ENCODE data around the gene FAM200C. TPM values are rescaled to one million over a fixed set of nuclear protein-coding genes. Genes with fewer than 3 reads are reported as not detected.

Gene FAM200C
- total RNA-seq, 1 experiment from 2014 or later, result 4.2 TPM

GRCh38 chr5:160367885-160368284, 32.0 kb downstream of the FAM200C start:
- TF ChIP-seq EZH2 (IDR thresholded peaks at IDR 0.05) (no peak), CEBPB (IDR thresholded peaks at IDR 0.05; ENCODE audit: low read depth) (no peak), SRF (IDR thresholded peaks at IDR 0.05; ENCODE audit: low read depth) (no peak), RAD21 (IDR thresholded peaks at IDR 0.05; ENCODE audit: low read depth) (no peak), POLR2A (IDR thresholded peaks at IDR 0.05; ENCODE audit: borderline replicate concordance, extremely low read depth, insufficient read depth, insufficient read length) (no peak)
- TF ChIP-seq, protein P1, sequence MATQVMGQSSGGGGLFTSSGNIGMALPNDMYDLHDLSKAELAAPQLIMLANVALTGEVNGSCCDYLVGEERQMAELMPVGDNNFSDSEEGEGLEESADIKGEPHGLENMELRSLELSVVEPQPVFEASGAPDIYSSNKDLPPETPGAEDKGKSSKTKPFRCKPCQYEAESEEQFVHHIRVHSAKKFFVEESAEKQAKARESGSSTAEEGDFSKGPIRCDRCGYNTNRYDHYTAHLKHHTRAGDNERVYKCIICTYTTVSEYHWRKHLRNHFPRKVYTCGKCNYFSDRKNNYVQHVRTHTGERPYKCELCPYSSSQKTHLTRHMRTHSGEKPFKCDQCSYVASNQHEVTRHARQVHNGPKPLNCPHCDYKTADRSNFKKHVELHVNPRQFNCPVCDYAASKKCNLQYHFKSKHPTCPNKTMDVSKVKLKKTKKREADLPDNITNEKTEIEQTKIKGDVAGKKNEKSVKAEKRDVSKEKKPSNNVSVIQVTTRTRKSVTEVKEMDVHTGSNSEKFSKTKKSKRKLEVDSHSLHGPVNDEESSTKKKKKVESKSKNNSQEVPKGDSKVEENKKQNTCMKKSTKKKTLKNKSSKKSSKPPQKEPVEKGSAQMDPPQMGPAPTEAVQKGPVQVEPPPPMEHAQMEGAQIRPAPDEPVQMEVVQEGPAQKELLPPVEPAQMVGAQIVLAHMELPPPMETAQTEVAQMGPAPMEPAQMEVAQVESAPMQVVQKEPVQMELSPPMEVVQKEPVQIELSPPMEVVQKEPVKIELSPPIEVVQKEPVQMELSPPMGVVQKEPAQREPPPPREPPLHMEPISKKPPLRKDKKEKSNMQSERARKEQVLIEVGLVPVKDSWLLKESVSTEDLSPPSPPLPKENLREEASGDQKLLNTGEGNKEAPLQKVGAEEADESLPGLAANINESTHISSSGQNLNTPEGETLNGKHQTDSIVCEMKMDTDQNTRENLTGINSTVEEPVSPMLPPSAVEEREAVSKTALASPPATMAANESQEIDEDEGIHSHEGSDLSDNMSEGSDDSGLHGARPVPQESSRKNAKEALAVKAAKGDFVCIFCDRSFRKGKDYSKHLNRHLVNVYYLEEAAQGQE (IDR thresholded peaks at IDR 0.05; ENCODE audit: low read depth), result no peak
- ChIA-PET CTCF (no interaction called here), POLR2A (no interaction called here), RAD21 (ENCODE audit: low non-redundant PET in 1 of 2, low total read pairs in 2 of 2, uncharacterized antibody in 2 of 2, unreplicated experiment in 2 of 2) (no interaction called here)
- DNase-seq (ENCODE audit: low read depth, low spot score), result no peak
- Histone ChIP-seq H3K4me2 (ENCODE audit: low read length) (no peak overlapping the region), H3K27ac (ENCODE audit: low read depth, low read length) (no peak overlapping the region), H3K79me2 (ENCODE audit: insufficient read depth, low read length) (no peaks in the 10 kb centered on the region), H4K20me1 (ENCODE audit: insufficient read depth) (no peaks in the 10 kb centered on the region), H3K4me1 (ENCODE audit: control insufficient read depth in 1 of 2, insufficient read depth in 2 of 2, low read length in 2 of 2) (peaks cover 0 to 13% of the 10 kb centered on the region in 2 experiments; a peak in 2 of 4 replicates), H3K9me2 (ENCODE audit: insufficient read depth) (no peaks in the 10 kb centered on the region), H3K4me3 (replicated peaks in 1 of 2; ENCODE audit: low read depth in 1 of 2, low read length in 2 of 2) (no peak overlapping the region), H3K9ac (ENCODE audit: low read length) (no peak overlapping the region), H2AFZ (ENCODE audit: low read depth, low read length, poor library complexity, severe bottlenecking) (no peak overlapping the region), H3K27me3 (ENCODE audit: insufficient read depth, low read length) (peaks cover 3% of the 10 kb centered on the region; the same call in 1 of the 2 replicates), H3K9me3 (ENCODE audit: control insufficient read depth in 1 of 2, insufficient read depth in 1 of 2, low read depth in 1 of 2, low read length in 2 of 2) (no peaks in the 10 kb centered on the region), H3K36me3 (ENCODE audit: control insufficient read depth in 1 of 2, insufficient read depth in 2 of 2, low read length in 2 of 2) (no peaks in the 10 kb centered on the region)
- ATAC-seq, result no peak
- BruUV-seq (replicated peaks), result no TSS peak
- intact Hi-C loops (cut with micrococcal nuclease), result no loop called here

DNA sequence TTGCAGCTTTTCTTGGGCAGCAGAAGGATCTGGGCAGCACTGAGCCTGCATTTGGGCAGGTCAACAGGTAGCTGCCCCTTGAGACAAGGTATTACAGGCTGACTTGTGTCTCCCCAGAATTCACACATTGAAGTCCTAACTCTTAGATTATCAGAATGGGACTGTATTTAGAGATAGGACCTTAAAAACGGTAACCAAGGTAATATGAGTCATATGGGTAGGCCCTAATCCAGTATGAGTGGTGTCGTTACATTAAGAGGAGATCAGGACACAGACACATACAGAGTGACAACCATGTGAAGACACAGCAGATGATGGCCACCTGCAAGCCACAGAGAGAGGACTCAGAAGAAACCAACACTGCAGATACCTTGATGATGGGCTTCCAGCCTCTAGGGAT, 32.6 kb downstream of the FAM200C start:
- peaks cover 0 to 13% of the 10 kb centered on the region in 2 experiments; a peak in 2 of 4 replicates for H3K4me1 ChIP-seq (ENCODE audit: control insufficient read depth in 1 of 2, insufficient read depth in 2 of 2, low read length in 2 of 2)
- ChIA-PET RAD21 (ENCODE audit: low non-redundant PET in 1 of 2, low total read pairs in 2 of 2, uncharacterized antibody in 2 of 2, unreplicated experiment in 2 of 2) (no interaction called here), CTCF (no interaction called here), POLR2A (no interaction called here)
- no peaks in the 10 kb centered on the region for H3K9me3 ChIP-seq (ENCODE audit: control insufficient read depth in 1 of 2, insufficient read depth in 1 of 2, low read depth in 1 of 2, low read length in 2 of 2)
- H3K79me2 ChIP-seq (ENCODE audit: insufficient read depth, low read length), result no peaks in the 10 kb centered on the region
- no TSS peak for BruUV-seq (replicated peaks)
- intact Hi-C loops (cut with micrococcal nuclease), result no loop called here
- H4K20me1 ChIP-seq (ENCODE audit: insufficient read depth), result no peaks in the 10 kb centered on the region
- no peak for ATAC-seq
- no peak overlapping the region for H3K4me2 ChIP-seq (ENCODE audit: low read length)
- DNase-seq (ENCODE audit: low read depth, low spot score), result no peak
- H3K9me2 ChIP-seq (ENCODE audit: insufficient read depth), result no peaks in the 10 kb centered on the region
- no peak overlapping the region for H3K4me3 ChIP-seq (replicated peaks in 1 of 2; ENCODE audit: low read depth in 1 of 2, low read length in 2 of 2)
- H3K27me3 ChIP-seq (ENCODE audit: insufficient read depth, low read length), result peaks cover under 1% of the 10 kb centered on the region; the same call in 1 of the 2 replicates
- no peaks in the 10 kb centered on the region for H3K36me3 ChIP-seq (ENCODE audit: control insufficient read depth in 1 of 2, insufficient read depth in 2 of 2, low read length in 2 of 2)
- H2AFZ ChIP-seq (ENCODE audit: low read depth, low read length, poor library complexity, severe bottlenecking), result no peak overlapping the region
- no peak overlapping the region for H3K27ac ChIP-seq (ENCODE audit: low read depth, low read length)
- no peak overlapping the region for H3K9ac ChIP-seq (ENCODE audit: low read length)
- TF ChIP-seq EGR1 (IDR thresholded peaks at IDR 0.05; ENCODE audit: low read depth) (no peak), SP1 (IDR thresholded peaks at IDR 0.05; ENCODE audit: low read depth) (no peak), SRF (IDR thresholded peaks at IDR 0.05; ENCODE audit: low read depth) (no peak), ATF3 (IDR thresholded peaks at IDR 0.05) (no peak), TCF7L2 (IDR thresholded peaks at IDR 0.05; ENCODE audit: borderline replicate concordance, extremely low read depth, insufficient read depth, insufficient read length) (no peak), FOSL1 (IDR thresholded peaks at IDR 0.05; ENCODE audit: low read depth) (no peak), CEBPB (IDR thresholded peaks at IDR 0.05; ENCODE audit: low read depth) (no peak), ZBTB33 (IDR thresholded peaks at IDR 0.05; ENCODE audit: extremely low read depth, insufficient replicate concordance, low read length) (no peak)
- TF ChIP-seq, protein P2, sequence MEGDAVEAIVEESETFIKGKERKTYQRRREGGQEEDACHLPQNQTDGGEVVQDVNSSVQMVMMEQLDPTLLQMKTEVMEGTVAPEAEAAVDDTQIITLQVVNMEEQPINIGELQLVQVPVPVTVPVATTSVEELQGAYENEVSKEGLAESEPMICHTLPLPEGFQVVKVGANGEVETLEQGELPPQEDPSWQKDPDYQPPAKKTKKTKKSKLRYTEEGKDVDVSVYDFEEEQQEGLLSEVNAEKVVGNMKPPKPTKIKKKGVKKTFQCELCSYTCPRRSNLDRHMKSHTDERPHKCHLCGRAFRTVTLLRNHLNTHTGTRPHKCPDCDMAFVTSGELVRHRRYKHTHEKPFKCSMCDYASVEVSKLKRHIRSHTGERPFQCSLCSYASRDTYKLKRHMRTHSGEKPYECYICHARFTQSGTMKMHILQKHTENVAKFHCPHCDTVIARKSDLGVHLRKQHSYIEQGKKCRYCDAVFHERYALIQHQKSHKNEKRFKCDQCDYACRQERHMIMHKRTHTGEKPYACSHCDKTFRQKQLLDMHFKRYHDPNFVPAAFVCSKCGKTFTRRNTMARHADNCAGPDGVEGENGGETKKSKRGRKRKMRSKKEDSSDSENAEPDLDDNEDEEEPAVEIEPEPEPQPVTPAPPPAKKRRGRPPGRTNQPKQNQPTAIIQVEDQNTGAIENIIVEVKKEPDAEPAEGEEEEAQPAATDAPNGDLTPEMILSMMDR (IDR thresholded peaks at IDR 0.05 in 2 of 3, conservative IDR thresholded peaks at IDR 0.05 in 1 of 3; ENCODE audit: borderline replicate concordance in 1 of 3, insufficient read depth in 1 of 3, low read depth in 2 of 3, low read length in 2 of 3), result no peak
